ENCODE measurements around the gene ZNF554.

- TF ChIP-seq CTCF (IDR thresholded peaks at IDR 0.05; ENCODE audit: insufficient read depth, low read length) (no peak), REST (IDR thresholded peaks at IDR 0.05; ENCODE audit: insufficient replicate concordance, low read depth) (no peak)
Observed at GRCh38 chr19:2795827-2796658, 23.6 kb upstream of the ZNF554 start.
